Transverse colon (tissue), 4 donors: ENCODE data around the gene YBX1. TPM values are rescaled to one million over a fixed set of nuclear protein-coding genes. Genes with fewer than 3 reads are reported as not detected.

Experiments
- DNase-seq: peaks from one replicate; pipeline ENCODE4 v3.0.0-alpha.2; 2019
- H3K27ac ChIP-seq, 4 donors: fragments of 200-600 bp; sonication (generic); 2 replicates each; pipeline ENCODE4 v1.5.1; 2016 to 2018; ENCODE audit warnings: inconsistent platforms in 4 of 4
- H3K27me3 ChIP-seq: fragments of 200-600 bp; sonication (generic); 2 replicates; pipeline ENCODE4 v1.5.1; 2017; ENCODE audit warnings: inconsistent platforms
- H3K36me3 ChIP-seq, 4 donors: fragments of 200-600 bp; sonication (generic); 2 replicates each; pipeline ENCODE4 v1.5.1; 2017 to 2019; ENCODE audit warnings: inconsistent platforms in 4 of 4
- H3K4me1 ChIP-seq, 4 donors: fragments of 200-600 bp; sonication (generic); 2 replicates each; pipeline ENCODE4 v1.5.1; 2017 to 2020; ENCODE audit warnings: inconsistent platforms in 4 of 4
- H3K4me3 ChIP-seq, 4 donors: fragments of 200-600 bp; sonication (generic); 1 replicate in 1 of 4; 2 replicates in 3 of 4; pipeline versions ENCODE4 v1.5.1 to v1.6.1; 2017 to 2019; ENCODE audit warnings: inconsistent platforms in 4 of 4
- H3K9me3 ChIP-seq, 2 donors: fragments of 200-600 bp; sonication (generic); 2 replicates each; pipeline ENCODE4 v1.5.1; 2017 to 2019; ENCODE audit warnings: inconsistent platforms in 2 of 2
- EP300 ChIP-seq: sonication (generic); formaldehyde crosslinking; IDR thresholded peaks from one replicate; pipeline ENCODE4 v1.6.1; 2017; ENCODE audit warnings: antibody characterized with exemption, low read depth
- POLR2A ChIP-seq: fragments of 450-650 bp; IDR thresholded peaks from one replicate; pipeline ENCODE4 v1.6.1; 2016; ENCODE audit warnings: antibody characterized with exemption, mild to moderate bottlenecking, moderate library complexity
- POLR2AphosphoS5 ChIP-seq, 3 donors: sonication (generic); formaldehyde crosslinking; IDR thresholded peaks; one replicate each; pipeline ENCODE4 v1.6.1; 2016; ENCODE audit warnings: antibody characterized with exemption in 3 of 3
- WGBS, 2 donors: methylation state at CpG; one replicate each; pipeline ENCODE4 v1.1.5; 2018; ENCODE audit warnings: low coverage in 1 of 2; 5-methylcytosine and 5-hydroxymethylcytosine counted together
- in situ Hi-C, 4 donors: fragments of 200-750 bp; cut with MboI; loops; one replicate each; pipeline versions ENCODE4 v1.15.0 to v1.15.1; 2017; ENCODE audit warnings: low sequenced_read_pairs in 3 of 4, low pct_ligation_motif_present in 1 of 4, low pct_unique_long_range_greater_than_20kb in 1 of 4
- intact Hi-C: fragments of 100-400 bp; cut with DNase I; formaldehyde crosslinking; loops from one replicate; pipeline ENCODE4 v1.15.1; 2023; ENCODE audit warnings: low total_unique reads
- total RNA-seq, 4 donors: library from RNA; depleted of rRNA; stranded (reverse); fragments of >200 nt; gene quantifications; one replicate each; pipeline ENCODE4 v1.1.0, GENCODE V29; 2016
- TF ChIP-seq, protein P1 (sequence below), 5 experiments: fragments of 200-600 bp in 3 of 5; fragments of 450-650 bp in 2 of 5; sonication (generic) in 3 of 5; IDR thresholded peaks; 1 replicate in 2 of 5; 2 replicates in 3 of 5; pipeline ENCODE4 v1.5.1; 2016 to 2017; ENCODE audit warnings: antibody characterized with exemption in 5 of 5, inconsistent platforms in 3 of 5, mild to moderate bottlenecking in 2 of 5, moderate library complexity in 1 of 5

YBX1 gene
- 100 to 1,000 TPM; 288 to 403 (median 380) TPM for total RNA-seq

DNA sequence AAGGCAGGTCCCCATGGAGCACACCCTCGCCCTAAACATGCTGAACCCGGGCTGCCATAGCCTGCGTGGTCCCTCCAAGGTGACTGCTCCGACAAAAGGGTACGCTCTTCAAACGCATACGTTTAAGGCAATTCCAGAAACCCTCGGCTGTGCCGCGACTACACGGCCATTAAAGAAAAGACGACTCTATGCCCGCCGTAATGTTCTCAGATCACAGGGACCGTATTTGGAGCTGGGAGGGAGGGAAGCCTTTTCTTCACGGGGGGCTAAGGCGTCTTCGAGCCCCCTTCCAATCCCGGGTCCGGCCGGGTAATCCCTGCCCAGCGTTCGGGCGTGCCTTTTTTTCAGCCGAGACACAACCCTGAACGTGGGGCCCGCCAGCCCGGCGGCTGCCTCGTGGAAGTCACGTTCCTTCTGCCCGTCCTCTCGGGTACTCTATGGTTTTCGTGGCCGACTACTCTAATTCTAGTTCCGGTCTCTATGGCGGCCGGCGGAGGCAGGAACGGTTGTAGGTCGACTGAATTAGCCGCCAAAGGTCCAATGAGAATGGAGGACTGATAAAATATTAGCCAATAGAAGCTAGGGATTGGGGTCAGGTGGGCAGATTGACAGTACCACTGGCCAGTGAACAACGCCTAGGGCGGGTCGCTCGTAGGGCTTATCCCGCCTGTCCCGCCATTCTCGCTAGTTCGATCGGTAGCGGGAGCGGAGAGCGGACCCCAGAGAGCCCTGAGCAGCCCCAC, at the start of gene YBX1:
TSS of gene YBX1 (plus strand) at position 678 of the 743 bp plus-strand sequence. CDS start 148 bp downstream, outside the sequence.
- Histone ChIP-seq H3K27ac (peak within 1 kb of the TSS; percentile 96 to 98 (median 98)), H3K4me3 (peak within 1 kb of the TSS; percentile 82 to 96 (median 89)), H3K36me3 (no peaks in the 10 kb centered on the region), H3K9me3 (no peaks in the 10 kb centered on the region), H3K27me3 (no peaks in the 10 kb centered on the region), H3K4me1 (peaks cover 36 to 48% (median 44%) of the 10 kb centered on the region in 4 donors)
- 1% methylated on average over 54 of the region's 54 CpGs; no CpG with 5 or more reads in 1 of the 2 donors for WGBS, 2 donors
- in situ Hi-C loops (no loop called here), intact Hi-C loops (no loop called here)
- peak; percentile 88 to 95 (median 88) for TF ChIP-seq POLR2AphosphoS5 (IDR thresholded peaks at IDR 0.05)
- TF ChIP-seq, protein P1, sequence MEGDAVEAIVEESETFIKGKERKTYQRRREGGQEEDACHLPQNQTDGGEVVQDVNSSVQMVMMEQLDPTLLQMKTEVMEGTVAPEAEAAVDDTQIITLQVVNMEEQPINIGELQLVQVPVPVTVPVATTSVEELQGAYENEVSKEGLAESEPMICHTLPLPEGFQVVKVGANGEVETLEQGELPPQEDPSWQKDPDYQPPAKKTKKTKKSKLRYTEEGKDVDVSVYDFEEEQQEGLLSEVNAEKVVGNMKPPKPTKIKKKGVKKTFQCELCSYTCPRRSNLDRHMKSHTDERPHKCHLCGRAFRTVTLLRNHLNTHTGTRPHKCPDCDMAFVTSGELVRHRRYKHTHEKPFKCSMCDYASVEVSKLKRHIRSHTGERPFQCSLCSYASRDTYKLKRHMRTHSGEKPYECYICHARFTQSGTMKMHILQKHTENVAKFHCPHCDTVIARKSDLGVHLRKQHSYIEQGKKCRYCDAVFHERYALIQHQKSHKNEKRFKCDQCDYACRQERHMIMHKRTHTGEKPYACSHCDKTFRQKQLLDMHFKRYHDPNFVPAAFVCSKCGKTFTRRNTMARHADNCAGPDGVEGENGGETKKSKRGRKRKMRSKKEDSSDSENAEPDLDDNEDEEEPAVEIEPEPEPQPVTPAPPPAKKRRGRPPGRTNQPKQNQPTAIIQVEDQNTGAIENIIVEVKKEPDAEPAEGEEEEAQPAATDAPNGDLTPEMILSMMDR (IDR thresholded peaks at IDR 0.05): no peak
- TF ChIP-seq POLR2A: peak; percentile 93
- DNase-seq: peak; percentile 97

DNA sequence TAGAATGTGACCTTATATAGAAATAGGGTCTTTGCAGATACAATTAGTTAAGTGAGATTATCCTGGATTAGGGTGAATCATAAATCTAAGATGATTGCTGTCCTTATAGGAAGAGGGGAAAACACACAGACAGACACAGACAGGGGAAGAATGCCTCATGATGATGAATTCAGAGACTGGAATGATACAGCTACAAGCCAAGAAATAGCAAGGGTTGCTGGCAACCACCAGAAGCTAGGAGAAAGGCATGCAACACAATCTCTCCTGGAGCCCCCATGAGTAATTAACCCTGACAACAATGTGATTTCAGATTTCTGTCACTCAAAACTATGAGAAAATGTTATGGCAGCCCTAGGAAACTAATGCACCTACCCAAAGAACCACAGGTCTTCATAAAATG, 43.1 kb upstream of the YBX1 start:
- in situ Hi-C loops: no loop called here
- no peak for DNase-seq
- intact Hi-C loops: no loop called here
- TF ChIP-seq POLR2AphosphoS5 (IDR thresholded peaks at IDR 0.05): no peak
- TF ChIP-seq, protein P1 (IDR thresholded peaks at IDR 0.05): no peak
- no peak for TF ChIP-seq EP300
- no peak for TF ChIP-seq POLR2A
- no peaks in the 10 kb centered on the region for H3K36me3 ChIP-seq
- H3K4me1 ChIP-seq: no peaks in the 10 kb centered on the region
- H3K4me3 ChIP-seq: no peak overlapping the region
- H3K27ac ChIP-seq: no peak overlapping the region
- no peaks in the 10 kb centered on the region for H3K27me3 ChIP-seq
- H3K9me3 ChIP-seq: no peaks in the 10 kb centered on the region

DNA sequence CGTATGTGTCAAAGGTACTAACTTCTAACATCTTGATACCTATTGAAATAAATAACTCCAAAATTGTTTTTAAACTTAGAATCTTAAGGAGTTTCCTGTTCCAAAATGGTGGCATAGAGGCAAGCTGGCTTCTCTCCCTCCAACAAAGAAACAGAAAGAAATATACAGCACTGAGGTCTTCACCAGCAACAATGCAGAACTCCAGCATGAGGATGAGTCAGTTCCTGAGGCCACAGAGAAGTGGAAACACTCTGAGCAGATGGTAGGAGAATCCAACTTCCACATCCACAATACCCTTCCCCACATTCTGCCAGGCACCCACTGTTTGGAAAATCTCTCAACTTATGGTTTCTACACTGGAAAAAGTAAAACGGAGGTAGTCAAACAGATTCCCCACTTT, 36.2 kb upstream of the YBX1 start:
- Histone ChIP-seq H3K4me3 (no peak overlapping the region), H3K27me3 (no peaks in the 10 kb centered on the region), H3K36me3 (no peaks in the 10 kb centered on the region), H3K4me1 (no peaks in the 10 kb centered on the region), H3K27ac (no peak overlapping the region), H3K9me3 (peaks cover 0 to 3% of the 10 kb centered on the region in 2 donors)
- 80 to 88% methylated on average over 1 to 2 of the region's 2 CpGs for WGBS, 2 donors
- TF ChIP-seq EP300: no peak
- TF ChIP-seq, protein P1 (IDR thresholded peaks at IDR 0.05): no peak
- no peak for TF ChIP-seq POLR2AphosphoS5 (IDR thresholded peaks at IDR 0.05)
- intact Hi-C loops: no loop called here
- no peak for DNase-seq
- in situ Hi-C loops: no loop called here

DNA sequence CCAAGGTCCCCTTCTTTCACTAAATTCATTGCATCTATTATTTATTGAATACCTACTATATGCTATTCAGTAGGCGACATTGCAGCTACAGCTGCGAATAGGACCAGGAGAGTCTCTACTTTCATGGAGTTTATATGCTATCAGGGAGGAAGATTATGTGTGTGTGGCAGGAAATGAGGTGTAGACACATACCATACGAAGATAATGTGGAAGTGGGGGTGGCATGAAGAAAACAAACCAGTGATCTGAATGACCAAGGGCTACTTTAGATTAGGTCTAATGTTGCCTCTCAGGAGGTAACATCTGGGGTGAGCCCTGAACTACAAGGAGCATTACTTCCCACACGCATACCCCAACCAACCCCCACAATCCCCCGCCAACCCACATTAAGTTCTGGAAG, 25.0 kb upstream of the YBX1 start:
- no peak for TF ChIP-seq POLR2AphosphoS5 (IDR thresholded peaks at IDR 0.05)
- no peak for TF ChIP-seq POLR2A
- TF ChIP-seq, protein P1 (IDR thresholded peaks at IDR 0.05): no peak
- TF ChIP-seq EP300: no peak
- Histone ChIP-seq H3K4me1 (peaks cover 13 to 22% (median 16%) of the 10 kb centered on the region in 4 donors), H3K27me3 (no peaks in the 10 kb centered on the region), H3K9me3 (no peaks in the 10 kb centered on the region), H3K4me3 (no peak overlapping the region), H3K36me3 (peaks cover 0 to 11% (median 0%) of the 10 kb centered on the region in 4 donors), H3K27ac (peak overlapping the region in 3 of 4 donors; percentile 84 to 88 (median 85))
- 83 to 88% methylated on average over 3 to 5 of the region's 5 CpGs for WGBS, 2 donors
- in situ Hi-C loops (loop anchor here in 1 of 4 donors (25.0 kb wide), 1 partner anchor 320 kb away; the partner anchor contains the start of gene FOXJ3), intact Hi-C loops (no loop called here)
- DNase-seq: no peak
